PFSK-1 (cell line): Measurements from ENCODE around the gene RER1.

ENCODE experiments used
- POLR2AphosphoS5 ChIP-seq: IDR thresholded peaks from 2 replicates; pipeline ENCODE4 v1.6.1; 2012; ENCODE audit warnings: low read depth, mild to moderate bottlenecking, control low read depth, low read length, moderate library complexity
- TAF1 ChIP-seq: IDR thresholded peaks from 2 replicates; pipeline ENCODE4 v1.6.1; 2012; ENCODE audit warnings: low read length, control low read depth, borderline replicate concordance; ENCODE audit not compliant: insufficient read depth

DNA sequence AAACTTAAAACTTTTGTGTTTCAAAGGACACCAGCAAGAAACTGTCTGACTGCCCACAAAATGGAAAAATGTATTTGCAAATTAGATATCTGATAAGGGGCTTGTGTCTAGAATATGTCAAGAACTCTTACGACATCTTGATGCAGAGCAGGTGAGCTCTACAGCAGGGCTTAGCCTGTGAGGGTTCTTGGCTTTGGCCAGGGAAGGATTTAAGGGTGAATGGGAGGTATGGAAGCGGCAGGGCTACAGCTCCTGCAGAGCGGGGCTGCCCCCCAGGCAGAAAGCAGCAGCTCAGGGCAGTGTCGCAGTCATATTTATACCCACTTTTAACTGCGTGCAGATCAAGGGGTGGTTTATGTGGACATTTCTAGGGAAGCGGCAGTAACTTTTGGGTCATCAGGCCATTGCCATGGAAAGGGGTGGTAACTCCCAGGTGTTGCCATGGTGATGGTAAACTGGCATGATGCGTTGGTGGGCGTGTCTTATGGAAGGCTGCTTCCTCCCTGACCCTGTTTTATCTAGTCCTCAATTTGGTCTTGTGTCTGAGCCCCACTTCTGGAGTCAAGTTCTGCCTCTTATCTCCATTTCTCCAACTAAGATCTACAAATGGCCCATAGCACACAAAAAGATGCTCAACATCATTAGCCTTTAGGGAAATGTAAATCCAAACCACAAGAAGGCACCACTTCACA lies 23.4 kb upstream of the RER1 start:
- no peak for TF ChIP-seq TAF1
- TF ChIP-seq POLR2AphosphoS5: no peak
